Measurements from ENCODE around the gene CLRN2.

CLRN2 gene, protein sequence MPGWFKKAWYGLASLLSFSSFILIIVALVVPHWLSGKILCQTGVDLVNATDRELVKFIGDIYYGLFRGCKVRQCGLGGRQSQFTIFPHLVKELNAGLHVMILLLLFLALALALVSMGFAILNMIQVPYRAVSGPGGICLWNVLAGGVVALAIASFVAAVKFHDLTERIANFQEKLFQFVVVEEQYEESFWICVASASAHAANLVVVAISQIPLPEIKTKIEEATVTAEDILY

DNA sequence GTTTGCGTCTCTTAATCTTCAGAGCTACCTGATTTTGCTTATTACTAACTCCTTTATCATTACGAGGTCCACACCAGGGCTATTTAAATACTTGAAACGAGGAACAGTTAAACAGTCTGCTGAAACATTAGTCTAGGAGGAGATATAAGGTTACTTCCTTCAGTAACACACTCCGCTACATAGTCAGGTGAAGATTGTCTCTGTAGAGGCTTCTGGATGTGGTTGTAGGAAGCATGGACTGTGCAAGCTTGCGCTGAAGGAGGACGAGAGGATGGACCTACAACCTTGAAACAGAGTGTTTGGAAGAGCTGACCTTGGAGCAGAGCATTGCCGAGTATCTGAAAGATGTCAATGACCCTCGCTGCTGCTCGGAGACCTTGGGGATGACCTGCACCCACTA is at the start of gene CLRN2:
Gene CLRN2 (plus strand): TSS at position 301 of the 400 bp plus-strand sequence. CDS start 102 bp downstream, outside the sequence.
- DNase-seq, result no peak

DNA sequence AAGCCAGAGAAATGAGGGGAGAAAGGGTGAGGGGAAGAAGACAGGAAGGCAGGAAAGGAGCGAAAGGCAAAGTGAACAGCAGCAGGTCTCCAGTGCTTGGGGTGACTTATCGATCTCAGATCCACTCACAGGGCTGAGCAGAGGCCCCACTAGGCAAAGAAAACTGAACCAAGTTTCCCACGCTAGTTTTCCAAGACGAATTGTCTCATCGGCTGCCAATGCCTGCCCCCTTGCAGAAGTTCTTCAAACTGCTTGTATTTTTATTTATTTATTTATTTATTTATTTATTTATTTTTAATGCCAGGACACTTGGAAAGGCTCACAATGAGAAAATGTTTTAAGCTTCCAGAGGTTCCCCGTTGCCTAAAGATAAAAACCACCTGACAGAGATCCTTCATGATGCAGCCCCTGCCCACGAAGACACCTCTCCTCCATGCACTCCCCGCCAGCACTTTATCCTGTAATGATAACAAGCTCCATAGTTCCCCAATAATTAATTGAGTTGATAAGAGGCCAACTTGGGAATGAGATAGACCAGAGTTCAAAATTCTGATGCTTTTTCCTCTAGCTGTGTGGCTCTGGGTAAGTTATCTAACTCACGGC is 46.2 kb upstream of the CLRN2 start:
- no peak for DNase-seq

DNA sequence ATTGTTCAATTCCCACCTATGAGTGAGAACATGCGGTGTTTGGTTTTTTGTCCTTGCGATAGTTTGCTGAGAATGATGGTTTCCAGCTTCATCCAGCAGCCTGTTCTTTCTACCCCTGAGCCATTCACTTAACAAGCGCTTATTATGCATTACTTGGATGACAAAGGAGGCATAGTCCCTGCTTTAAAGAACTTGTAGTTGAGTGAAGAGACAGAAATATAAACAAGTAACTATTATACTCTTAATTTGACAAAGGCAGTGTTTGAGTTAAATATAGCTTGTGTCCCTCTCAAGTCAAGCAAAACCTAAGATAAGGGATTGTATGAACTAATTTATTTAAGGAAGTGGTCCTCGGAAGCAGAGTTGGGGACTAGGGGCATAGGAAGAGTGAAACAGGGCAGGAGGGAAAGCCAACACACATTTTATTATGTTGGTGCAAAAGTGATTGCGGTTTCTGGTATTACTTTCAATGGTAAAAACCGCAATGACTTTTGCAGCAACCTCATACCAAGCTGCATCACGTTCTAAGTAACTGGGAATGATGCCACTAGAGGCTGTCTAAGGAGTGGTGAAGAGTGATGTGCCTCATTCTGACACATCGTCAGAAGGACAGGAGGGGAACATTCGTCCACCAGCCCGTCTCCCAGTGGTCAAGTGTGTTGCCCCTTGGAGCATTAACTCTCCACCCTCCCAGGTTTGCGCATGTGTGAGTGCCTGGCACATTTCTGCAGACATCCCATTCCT is 44.9 kb upstream of the CLRN2 start:
- DNase-seq, result no peak

DNA sequence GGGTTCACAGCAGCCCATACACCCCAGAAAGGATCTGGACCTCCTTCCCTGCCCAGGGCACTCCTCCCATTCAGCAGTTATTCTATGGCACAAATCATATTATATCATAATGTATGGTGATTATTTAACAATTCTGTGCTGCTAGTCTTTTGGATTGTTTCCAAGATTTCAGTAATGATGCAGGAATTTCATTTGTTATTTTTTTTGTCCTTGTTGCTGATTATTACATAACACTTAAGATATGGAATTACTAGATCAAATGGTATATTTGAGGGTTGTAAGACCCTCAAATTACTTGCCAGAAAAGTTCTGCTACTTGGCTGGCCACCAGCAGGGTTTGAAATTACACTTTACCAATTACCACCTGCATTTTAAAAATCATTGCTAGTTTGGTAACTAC is 39.5 kb upstream of the CLRN2 start:
- DNase-seq, result no peak

DNA sequence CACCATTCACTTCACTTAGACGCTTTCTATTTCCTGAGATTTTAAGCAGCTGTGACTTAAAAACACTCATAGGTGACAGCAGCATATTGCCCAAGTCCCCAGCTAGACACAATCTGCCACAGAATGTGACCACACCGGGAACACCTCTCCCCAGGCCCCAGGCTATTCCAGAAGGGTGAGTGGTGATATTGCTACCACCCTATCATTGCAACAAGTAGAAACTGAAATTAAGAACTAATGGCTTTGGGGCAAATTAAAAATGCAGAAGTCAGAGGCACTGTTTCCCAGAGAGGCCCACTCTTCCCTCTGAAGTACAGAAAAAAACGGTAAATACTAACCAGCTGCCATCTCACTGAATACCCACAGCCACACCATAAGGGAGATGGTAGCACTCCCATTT is 38.1 kb upstream of the CLRN2 start:
- DNase-seq, result no peak

DNA sequence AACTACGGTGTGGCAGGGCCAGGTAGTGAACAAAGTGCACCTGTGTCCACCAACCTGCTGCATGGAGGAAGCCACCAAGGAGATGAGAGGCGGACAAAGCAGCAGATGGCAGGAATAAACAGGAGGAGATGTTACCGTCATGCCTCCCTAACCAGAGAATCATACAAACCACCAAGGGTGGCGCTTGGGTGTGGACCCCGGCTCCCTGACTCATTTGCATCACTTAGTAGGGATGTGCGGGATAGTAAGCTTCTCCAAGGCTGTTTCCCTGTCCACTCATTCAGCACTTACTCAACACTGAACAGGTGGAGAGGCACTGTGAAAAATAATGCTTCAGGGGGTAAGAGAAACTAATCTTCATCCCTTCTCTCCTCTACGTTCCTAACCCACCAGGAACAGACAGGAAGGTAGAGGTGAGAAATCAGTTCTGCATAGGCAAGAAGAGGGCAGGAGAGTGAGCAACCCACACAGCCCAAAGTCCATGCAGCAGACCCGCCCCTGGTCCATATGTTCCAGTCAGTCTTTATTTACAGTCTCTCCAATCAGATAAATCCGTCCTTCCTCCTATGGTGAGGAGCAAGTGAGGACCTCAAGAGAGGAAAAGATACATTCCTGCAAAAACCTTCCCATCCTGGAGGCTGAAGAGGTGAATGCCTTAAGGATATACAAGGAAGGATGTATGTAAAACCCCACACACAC is 37.0 kb upstream of the CLRN2 start:
- DNase-seq, result no peak

DNA sequence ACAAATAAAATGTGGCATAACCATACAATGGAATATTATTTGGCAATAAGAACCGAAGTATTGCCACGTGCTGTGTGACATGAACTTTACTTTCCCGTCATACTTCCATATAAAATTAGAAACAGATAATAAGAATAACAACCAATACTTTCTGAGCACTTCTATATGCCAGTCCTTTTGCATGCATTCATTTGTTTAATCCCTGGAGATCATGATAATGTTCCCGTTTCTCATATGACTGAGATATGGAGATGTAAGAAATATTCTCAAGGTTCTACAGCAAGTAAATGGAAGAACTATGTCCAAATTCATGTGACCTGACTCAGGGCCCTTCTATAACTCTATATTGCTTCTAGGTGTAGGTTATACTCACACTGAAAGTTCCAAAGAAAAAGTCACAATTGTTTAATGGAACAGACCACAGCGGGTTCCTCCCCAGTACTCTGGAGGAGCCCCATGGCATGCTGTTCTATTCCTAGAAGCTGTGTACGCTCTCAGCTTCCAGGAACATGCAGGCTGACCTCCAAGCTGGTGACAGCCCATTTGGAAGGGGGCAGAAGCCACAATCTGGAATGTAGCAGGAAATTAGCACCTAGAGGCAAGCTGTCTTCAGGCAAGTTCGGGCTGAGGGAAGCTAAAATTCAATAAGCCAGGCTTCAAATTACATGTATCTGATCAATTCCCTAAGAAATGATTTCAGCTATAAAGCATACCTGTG is 34.6 kb upstream of the CLRN2 start:
- no peak for DNase-seq

DNA sequence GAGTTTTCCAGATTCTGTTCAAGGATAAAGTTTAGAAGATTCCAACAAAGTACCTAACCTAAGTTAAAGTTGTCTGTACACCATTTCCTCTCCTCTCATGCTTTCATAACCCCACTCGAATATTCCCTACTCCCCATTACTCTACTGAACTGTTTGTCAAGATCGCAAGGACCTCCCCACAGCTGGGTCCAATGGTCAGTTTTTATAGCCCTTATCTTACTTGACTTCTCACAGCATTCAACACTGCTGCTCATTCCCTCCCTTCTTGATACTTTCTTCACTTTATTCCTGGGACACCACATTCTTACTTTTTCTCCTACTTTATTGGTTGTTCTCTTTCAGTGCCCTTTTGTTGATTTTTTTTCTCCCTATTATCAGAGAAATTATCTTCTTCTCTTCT is 34.0 kb upstream of the CLRN2 start:
- no peak for DNase-seq

DNA sequence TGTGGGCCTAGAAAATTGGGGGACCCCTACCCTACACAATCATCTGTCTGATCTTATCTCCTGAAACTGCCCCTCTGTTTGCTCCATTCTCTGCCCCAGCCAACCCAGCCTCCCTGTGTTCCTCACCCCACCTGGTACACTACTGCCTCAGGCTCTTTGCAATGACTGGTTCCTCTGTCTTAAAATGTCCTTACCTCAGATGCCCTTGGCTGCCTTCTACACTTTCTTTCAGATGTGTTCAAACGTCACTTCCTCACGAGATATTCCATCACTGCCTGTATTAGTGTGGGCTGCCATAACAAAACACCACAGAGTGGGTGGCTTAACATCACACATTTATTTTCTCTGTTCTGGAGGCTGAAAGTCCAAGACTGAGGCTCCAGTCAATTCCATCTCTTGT is 32.2 kb upstream of the CLRN2 start:
- no peak for DNase-seq

DNA sequence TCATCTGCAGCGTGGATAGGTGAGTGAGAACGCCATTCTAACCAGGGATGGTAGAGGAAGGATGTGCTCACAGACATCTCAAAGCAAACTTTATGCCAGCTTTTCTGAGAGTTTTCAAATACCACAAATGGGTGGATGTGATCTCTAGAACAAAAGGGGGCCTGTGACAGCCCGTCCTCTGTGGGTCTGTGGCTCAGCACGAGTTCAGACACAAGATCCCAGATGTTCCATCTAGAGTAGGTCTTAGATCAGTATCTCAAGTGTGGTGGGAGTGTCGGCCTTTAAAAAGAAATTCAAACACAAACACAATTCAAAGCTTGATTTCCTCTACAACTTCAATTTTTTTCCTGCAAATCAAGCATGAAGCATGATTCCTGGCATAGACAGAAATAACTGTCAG is 25.8 kb upstream of the CLRN2 start:
- DNase-seq, result no peak

DNA sequence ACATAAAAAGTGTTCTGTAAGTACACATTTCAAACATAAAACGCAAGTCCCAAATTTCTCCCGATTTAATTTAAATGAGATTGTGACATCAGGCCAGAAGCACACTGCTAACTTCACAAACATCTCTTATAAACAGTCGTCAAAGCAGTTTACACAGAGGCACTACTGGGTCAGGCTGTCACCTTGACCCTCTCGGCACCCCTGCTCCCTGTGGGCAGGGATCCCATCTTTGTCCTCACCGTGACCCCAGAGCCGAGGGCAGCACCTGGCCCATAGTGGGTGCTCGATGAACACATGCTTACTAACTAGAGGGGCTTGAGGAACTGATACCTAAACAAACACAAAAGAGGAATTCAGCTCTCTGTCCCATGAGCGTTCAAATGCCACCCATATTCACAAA is 25.2 kb upstream of the CLRN2 start:
- no peak for DNase-seq

DNA sequence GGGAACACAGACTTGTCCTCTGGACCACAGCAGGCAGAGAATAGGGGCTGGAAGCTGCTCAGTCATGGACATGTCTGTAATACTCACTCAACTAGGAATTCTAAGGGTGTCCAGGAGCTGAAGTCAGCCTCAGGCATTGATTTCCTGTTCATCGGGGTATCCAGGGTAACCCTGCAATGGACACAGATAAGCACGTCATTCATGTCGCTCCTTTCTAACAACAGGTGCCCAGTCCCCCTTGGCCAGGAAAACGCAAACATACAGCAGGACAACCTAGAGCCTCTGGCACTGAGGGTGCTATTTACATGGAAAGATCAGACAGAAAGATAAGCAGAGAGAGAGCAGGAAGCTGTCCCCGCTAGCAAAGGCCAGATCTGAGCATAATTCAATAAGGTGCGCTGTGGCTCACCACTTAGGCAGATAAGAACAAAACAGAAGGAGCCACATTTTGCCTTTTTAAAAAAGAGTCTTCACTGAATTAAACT is 24.3 kb upstream of the CLRN2 start:
- no peak for DNase-seq

DNA sequence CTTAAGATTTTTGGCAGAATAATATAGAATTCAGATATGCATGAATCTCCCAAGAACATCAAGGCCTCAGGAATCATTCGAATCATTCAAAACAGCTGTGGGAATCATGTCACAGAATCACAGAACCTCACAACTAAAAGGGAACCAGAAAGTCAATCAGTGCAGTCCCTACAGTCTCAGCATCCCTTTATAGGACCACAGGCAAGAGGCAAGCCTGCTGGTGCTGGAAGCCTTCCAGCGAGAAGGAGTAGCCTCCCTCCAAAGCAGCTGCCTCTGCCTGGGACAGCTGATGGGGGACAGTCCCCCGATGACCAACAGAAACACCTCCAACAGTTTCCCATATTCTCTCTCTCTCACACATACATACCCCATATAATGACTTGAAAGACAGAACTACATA is 23.8 kb upstream of the CLRN2 start:
- DNase-seq, result no peak

DNA sequence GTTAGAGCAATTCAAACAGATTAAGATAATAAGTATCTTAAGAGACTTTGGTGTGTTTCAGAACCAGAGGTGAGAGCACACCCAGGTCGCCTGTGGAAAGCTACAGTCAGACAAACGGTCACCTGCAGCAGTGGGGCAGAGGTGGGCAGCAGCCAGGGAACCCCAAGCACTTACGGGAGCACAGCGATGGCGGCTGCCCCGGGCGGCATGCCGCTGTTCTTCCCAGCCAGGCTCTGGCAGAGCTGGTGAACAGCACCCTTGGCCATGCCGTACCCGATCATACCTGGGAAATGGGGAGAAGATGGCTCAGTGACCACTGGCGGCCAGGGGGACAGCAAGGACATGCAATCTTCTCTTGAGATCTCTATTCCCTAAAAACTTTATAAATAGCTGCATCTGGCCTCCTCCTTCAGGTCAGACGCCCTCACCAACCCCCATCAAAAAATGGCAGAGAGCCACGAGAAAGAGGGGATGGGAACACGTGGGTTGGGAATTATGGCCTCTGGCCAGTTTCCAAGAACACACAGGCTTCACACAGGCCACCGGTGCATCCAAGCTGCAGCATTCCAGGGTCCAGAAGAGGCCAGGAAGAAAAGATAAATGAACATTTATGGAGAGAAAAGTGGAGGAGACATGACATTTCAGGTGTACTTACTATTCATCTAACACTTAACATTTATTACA is 22.8 kb upstream of the CLRN2 start:
- no peak for DNase-seq

DNA sequence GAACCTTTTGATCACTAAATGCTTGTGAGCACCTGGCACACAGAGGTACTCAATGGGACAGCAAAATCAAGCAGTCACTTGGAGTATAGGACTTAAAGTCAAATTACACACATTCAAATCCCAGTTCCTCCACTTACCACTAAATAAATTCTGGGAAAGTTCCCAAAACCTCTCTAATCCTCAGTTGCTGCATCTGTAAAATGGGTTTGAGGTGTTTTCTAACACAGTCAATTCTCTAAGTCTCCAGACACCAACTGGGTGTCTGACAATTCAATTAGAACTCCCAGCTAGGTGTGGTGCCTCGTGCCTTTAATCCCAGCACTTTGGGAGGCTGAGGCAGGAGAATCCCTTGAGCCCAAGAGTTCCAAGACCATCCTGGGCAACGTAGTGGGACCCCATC is 22.1 kb upstream of the CLRN2 start:
- DNase-seq, result no peak

DNA sequence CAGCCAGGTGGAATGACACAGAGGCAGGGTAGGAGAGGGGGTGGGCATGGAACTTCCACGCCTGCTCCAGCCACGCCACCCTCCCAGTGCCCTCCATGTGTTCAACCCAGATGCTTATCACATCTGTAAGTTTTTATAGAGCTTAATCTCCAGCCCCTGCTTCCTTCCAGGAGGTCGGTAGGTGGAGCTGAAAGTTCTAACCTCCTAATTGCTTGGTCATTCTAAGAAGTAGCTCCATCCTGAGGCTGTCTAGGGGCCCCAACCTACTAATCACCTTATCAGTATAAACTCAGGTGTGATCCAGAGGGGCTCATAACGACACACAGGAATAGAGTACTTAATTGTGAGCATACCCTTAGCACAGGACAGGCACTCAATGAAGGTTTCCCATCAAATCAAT is 21.3 kb upstream of the CLRN2 start:
- DNase-seq, result no peak

DNA sequence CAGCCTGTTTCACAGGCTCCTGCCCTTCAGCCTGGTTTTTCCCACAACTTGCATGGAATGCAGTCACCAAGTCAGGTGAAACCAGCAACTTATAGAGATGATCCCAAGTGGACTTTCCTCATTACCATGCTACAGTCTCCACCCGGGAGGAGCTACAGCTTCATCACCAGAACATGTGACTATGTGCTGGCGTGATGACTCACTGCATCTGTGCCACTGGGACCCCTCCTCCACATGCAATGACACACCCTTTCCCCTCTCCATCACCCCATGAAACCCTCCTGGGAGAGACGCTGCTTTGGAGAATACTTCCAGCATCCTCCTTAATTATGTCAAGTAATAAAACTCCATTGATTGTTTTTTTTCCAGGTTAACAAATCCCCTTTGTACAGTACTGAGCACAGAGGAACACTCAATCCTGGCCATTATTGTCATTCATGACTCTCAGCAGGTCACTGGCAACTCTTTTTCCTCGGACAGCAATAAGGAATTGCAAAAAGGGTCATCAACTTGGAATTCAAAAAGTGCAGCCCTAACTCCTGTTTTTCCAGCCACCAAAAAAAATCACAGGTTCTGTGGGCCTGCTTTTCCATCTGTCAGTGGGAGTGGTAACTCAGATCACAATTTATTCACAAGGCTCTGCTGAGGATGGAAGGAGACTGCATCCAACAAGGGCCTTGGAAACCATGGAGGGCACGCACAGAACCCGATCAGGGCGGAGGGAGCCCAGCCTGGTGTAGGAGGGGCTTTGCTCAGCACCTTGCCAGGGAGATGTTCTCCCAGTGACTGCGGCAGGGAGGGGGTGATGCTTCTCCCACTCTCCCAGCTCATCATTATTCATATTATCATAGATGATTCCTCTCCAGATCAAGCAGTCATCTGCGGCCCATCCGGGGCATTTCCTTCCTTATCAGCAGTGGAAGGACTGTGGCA is 20.4 kb upstream of the CLRN2 start:
- peak; percentile 10 for DNase-seq

DNA sequence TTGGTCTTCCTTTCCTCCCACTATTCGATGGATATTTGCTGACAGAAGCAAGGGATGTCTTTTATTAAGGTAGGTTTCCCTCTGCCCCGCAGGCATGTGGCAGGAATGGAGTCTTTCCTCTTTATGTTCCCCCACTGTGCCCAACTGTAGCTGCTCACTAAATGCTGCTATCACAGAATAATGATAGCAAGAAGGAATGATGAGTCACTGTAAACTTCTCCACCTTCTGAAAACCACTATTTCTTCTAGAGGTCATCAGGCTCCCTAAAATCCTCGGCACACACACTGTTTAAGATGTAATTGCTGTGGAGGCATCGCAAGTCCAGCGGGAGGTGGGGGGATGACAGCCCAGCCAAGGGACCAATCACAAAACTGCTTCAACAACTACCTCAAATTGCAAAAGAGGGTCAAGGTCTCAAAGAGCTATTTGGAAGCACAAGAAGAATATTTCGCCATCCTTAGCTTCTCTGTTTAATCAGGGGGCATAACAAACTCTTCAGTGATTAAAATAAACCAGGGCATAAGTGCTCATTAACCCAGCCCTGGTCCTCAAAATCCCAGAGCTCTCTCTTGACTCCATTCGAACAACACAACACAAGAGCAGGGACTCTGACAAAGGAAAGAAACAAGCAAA is 17.0 kb upstream of the CLRN2 start:
- DNase-seq, result no peak

DNA sequence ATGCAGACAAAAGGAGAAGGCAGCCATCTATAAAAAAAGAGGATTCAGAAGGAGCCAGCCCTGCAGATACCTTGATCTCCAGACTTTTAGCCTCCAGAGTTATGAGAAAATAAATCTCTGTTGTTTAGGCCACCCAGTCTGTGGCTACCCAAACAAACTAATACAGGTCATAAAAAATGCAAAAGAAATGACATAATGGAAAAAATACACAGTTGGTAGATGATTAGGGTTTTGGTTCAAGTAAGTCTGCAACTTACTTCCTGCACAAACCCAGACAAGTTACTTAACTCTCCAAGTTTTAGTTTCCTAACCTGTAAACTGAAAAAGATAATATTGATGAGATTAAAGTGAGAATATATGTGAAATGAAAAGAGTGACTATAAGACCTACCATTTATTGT is 14.4 kb upstream of the CLRN2 start:
- no peak for DNase-seq

DNA sequence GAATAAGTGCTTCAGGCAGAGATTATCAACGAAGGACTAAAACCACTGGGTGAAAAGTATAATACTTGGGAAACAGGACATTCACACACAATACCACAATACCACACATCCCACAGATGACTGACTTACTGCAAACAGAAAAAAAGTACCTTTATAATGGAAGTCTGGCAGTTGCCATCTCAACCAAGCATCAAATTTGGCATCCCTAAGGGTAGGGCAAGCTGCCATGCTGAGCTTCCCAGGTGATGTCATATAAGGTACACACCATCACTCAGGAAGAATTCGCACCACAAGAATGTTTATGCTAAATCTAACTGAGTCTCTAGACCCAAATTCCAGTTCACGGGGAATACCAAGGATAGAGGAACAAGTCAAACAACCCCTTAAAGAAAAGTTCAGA is 12.2 kb upstream of the CLRN2 start:
- no peak for DNase-seq

DNA sequence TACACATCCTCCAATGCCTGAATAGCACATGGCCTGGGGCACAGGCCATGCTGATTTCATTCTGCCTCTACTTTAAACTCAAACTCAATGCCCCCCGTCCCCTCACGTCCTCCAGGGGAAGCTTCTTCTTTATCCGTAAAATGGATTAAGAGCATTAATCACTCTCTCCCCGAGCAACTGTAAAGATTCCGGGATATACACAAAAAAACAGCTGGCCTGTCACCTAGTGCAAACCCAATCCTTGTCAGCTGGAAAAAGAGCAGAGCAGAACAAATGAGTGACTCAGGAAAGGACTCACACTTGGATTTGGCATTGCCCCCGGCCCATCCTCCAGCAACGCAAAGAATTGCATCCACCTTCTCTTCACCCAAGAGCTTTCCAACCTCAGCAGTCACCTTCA is 10.9 kb upstream of the CLRN2 start:
- no peak for DNase-seq

Data from activated T-cell treated with anti-CD3 and anti-CD28 coated beads for 4 hours (primary cell).